GM12878 (cell line): Measurements from ENCODE around the gene THSD4. TPM values are rescaled to one million over a fixed set of nuclear protein-coding genes. Genes with fewer than 3 reads are reported as not detected.

Experiments
- ATAC-seq: fragments of 200-7000 bp; cut with Tn5 transposase; 3 replicates; pipeline ENCODE4 v1.9.1; 2020; ENCODE audit warnings: mild to moderate bottlenecking, moderate library complexity
- BruUV-seq: library from RNA; stranded (reverse); fragments of 400-500 nt; replicated peaks from 2 replicates; lab custom pipeline; 2021; lab: Mats Ljungman, UMichigan
- CTCF ChIA-PET: fragments of 300-600 bp; sonication (Branson Sonifier 250); formaldehyde crosslinking; extraction: SDS; loops from one replicate; lab custom pipeline; 2021; ENCODE audit warnings: inconsistent platforms; lab: Yijun Ruan, JAX
- POLR2A ChIA-PET: fragments of 350-600 bp; formaldehyde crosslinking; extraction: SDS; loops from one replicate; lab custom pipeline; 2021; ENCODE audit warnings: inconsistent platforms; lab: Charles Lee
- RAD21 ChIA-PET: fragments of 300-600 bp; sonication (Branson Sonifier 250); formaldehyde crosslinking; loops from one replicate; lab custom pipeline; 2023; ENCODE audit warnings: antibody characterized with exemption; ENCODE audit not compliant: unreplicated experiment; lab: Charles Lee
- SMC1A ChIA-PET: fragments of 300-600 bp; sonication (Branson Sonifier 250); formaldehyde crosslinking; loops from one replicate; lab custom pipeline; 2023; ENCODE audit not compliant: unreplicated experiment, uncharacterized antibody; lab: Charles Lee
- DNase-seq: peaks from one replicate; pipeline ENCODE4 v3.0.0-alpha.2; 2011; ENCODE audit warnings: low read depth, low spot score
- FAIRE-seq: peaks from 3 replicates; lab custom pipeline; 2011; peaks lifted over from hg19 to GRCh38; lab: Jason Lieb, UNC
- H2AFZ ChIP-seq: 2 replicates; pipeline ENCODE4 v1.6.0; 2011; ENCODE audit warnings: low read depth, low read length, control low read depth; ENCODE audit not compliant: control insufficient read depth
- H3K27ac ChIP-seq: 2 replicates; pipeline ENCODE4 v1.5.1; 2011; ENCODE audit warnings: control low read depth; ENCODE audit not compliant: control insufficient read depth, insufficient read depth
- H3K27me3 ChIP-seq, 2 experiments: replicated peaks in 1 of 2; 2 replicates each; pipeline versions ENCODE4 v1.6.0 to v1.6.1; 2011; ENCODE audit warnings: low read length in 1 of 2; ENCODE audit not compliant: control insufficient read depth in 2 of 2, insufficient read depth in 2 of 2
- H3K36me3 ChIP-seq, 2 experiments: 2 replicates each; pipeline ENCODE4 v1.5.1; 2011; ENCODE audit warnings: low read length in 1 of 2; ENCODE audit not compliant: control insufficient read depth in 2 of 2, insufficient read depth in 2 of 2
- H3K4me1 ChIP-seq: 2 replicates; pipeline ENCODE4 v1.6.1; 2011; ENCODE audit warnings: mild to moderate bottlenecking, low read length, moderate library complexity, mixed read lengths; ENCODE audit not compliant: control insufficient read depth, insufficient read depth
- H3K4me2 ChIP-seq: 2 replicates; pipeline ENCODE4 v1.6.0; 2011; ENCODE audit warnings: control low read depth; ENCODE audit not compliant: control insufficient read depth, insufficient read depth
- H3K4me3 ChIP-seq: fragments of 200-600 bp; sonication (generic); 2 replicates; pipeline ENCODE4 v1.5.1; 2016
- H3K79me2 ChIP-seq: 2 replicates; pipeline ENCODE4 v1.6.0; 2011; ENCODE audit warnings: low read length; ENCODE audit not compliant: control insufficient read depth, insufficient read depth
- H3K9ac ChIP-seq: 2 replicates; pipeline ENCODE4 v1.8.0; 2011; ENCODE audit warnings: low read length, control low read depth, mixed read lengths; ENCODE audit not compliant: control insufficient read depth, insufficient read depth
- H3K9me3 ChIP-seq: replicated peaks from 3 replicates; pipeline ENCODE4 v1.5.1; 2011; ENCODE audit warnings: mild to moderate bottlenecking, low read length; ENCODE audit not compliant: control insufficient read depth, insufficient read depth
- H4K20me1 ChIP-seq: 2 replicates; pipeline ENCODE4 v1.6.0; 2011; ENCODE audit not compliant: control insufficient read depth, insufficient read depth
- SIX5 ChIP-seq: IDR thresholded peaks from 2 replicates; pipeline ENCODE4 v1.6.1; 2011; ENCODE audit warnings: mild to moderate bottlenecking, low read depth, low read length, moderate library complexity; ENCODE audit not compliant: severe bottlenecking
- SMC3 ChIP-seq: IDR thresholded peaks from 2 replicates; pipeline ENCODE4 v1.6.1; 2011; ENCODE audit warnings: low read length, improper control_type of control experiment, borderline replicate concordance
- STAT1 ChIP-seq: fragments of 450-650 bp; conservative IDR thresholded peaks from 2 replicates; pipeline ENCODE4 v1.6.1; 2014; ENCODE audit warnings: antibody characterized with exemption, mild to moderate bottlenecking
- STAT3 ChIP-seq: IDR thresholded peaks from 2 replicates; pipeline ENCODE4 v1.6.1; 2011; ENCODE audit warnings: low read depth, low read length, improper control_type of control experiment
- ZNF24 ChIP-seq: fragments of 450-650 bp; IDR thresholded peaks from 2 replicates; pipeline ENCODE4 v1.6.1; 2017; ENCODE audit warnings: antibody characterized with exemption, mild to moderate bottlenecking
- WGBS: methylation state at CpG from one replicate; pipeline ENCODE4 v1.1.6; 2016; ENCODE audit warnings: low lambda C conversion rate; ENCODE audit not compliant: insufficient replicate concordance, insufficient coverage; ENCODE audit errors: missing lambda C conversion rate; 5-methylcytosine and 5-hydroxymethylcytosine counted together
- in situ Hi-C: fragments of 300-500 bp; cut with MboI; formaldehyde crosslinking; loops from 9 replicates; pipeline ENCODE4 v1.14.3; 2018; ENCODE audit warnings: mixed read lengths
- intact Hi-C: fragments of 100-400 bp; cut with micrococcal nuclease; formaldehyde crosslinking; loops from one replicate; pipeline ENCODE4 v1.14.2; 2022; ENCODE audit not compliant: unreplicated experiment
- polyA plus RNA-seq, 11 experiments: library from polyadenylated mRNA; depleted of rRNA in 4 of 11; unstranded in 6 of 11; stranded (reverse) in 5 of 11; fragments of >200 nt; fragmentation: Nextera tagmentation in 4 of 11; fragmentation: Illumina TruSeq in 1 of 11; extraction: Ambion mirVana in 4 of 11; extraction: Trizol in 1 of 11; gene quantifications; 1 replicate in 1 of 11; 2 replicates in 10 of 11; pipeline versions ENCODE4 v1.2.1 to v1.2.3, GENCODE V29; 2011 to 2016; ENCODE audit warnings: inconsistent platforms in 2 of 11, missing spikeins in 2 of 11, low read depth in 1 of 11
- total RNA-seq, 4 experiments: library from RNA; depleted of rRNA in 3 of 4; stranded (reverse); fragments of >200 nt in 3 of 4; fragmentation: Illumina TruSeq in 1 of 4; extraction: Trizol in 1 of 4; gene quantifications; 2 replicates each; pipeline versions ENCODE4 v1.2.1 to v1.2.3, GENCODE V29; 2013 to 2021
- TF ChIP-seq, protein P1 (sequence below): fragments of 450-650 bp; IDR thresholded peaks from 2 replicates; pipeline ENCODE4 v1.6.1; 2018; ENCODE audit warnings: borderline replicate concordance, mild to moderate bottlenecking; ENCODE audit not compliant: partially characterized antibody
- TF ChIP-seq, protein P2 (sequence below): IDR thresholded peaks from 2 replicates; pipeline ENCODE4 v1.6.1; 2012; ENCODE audit warnings: low read depth, low read length, improper control_type of control experiment

THSD4 gene
- total and polyA plus RNA-seq, 10 of the 15 experiments (the other 5 are each of a cell fraction or from before 2014, with no cell fraction given) = 0.04 to 0.13 (median 0.05) TPM; not detected in 7

DNA sequence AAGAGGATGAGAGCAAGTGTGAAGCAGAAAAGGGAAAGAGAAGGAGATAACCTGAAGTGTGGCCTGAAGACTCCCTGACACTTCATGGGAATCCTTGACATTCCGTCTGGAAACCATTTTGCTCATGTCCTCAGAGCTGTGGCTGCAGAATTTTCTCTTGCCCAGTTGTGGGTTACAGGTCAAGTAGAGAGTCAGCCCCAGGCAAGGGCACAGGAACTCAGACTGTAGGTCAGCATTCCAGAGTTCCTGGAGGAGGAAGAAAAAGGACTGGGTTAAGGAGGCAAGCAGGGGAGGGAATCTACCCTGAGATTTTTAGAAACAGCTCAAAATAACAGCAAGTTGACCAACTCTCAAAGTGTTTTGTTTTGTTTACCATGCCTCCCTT, 4.1 kb upstream of the THSD4 start:
- FAIRE-seq (no peak), DNase-seq (no peak), ATAC-seq (no peak)
- Histone ChIP-seq H3K4me3 (no peak overlapping the region), H3K9ac (no peak overlapping the region), H3K9me3 (no peaks in the 10 kb centered on the region; the same call in 2 of the 3 replicates), H4K20me1 (no peaks in the 10 kb centered on the region), H3K27me3 (no peaks in the 10 kb centered on the region), H3K79me2 (no peaks in the 10 kb centered on the region), H3K27ac (no peak overlapping the region), H2AFZ (no peak overlapping the region), H3K4me2 (no peak overlapping the region), H3K36me3 (no peaks in the 10 kb centered on the region), H3K4me1 (no peaks in the 10 kb centered on the region)
- in situ Hi-C loops = loop anchor here (25.0 kb wide), 1 partner anchor 326 kb away; no protein-coding TSS in a partner anchor
- ChIA-PET CTCF (no interaction called here), RAD21 (no interaction called here), SMC1A (no interaction called here), POLR2A (no interaction called here)
- 0% methylated on average over 1 of the region's 1 CpG for WGBS
- BruUV-seq = no TSS peak
- no peak for TF ChIP-seq STAT1
- TF ChIP-seq STAT3 = no peak
- no peak for TF ChIP-seq SIX5
- TF ChIP-seq, protein P1, sequence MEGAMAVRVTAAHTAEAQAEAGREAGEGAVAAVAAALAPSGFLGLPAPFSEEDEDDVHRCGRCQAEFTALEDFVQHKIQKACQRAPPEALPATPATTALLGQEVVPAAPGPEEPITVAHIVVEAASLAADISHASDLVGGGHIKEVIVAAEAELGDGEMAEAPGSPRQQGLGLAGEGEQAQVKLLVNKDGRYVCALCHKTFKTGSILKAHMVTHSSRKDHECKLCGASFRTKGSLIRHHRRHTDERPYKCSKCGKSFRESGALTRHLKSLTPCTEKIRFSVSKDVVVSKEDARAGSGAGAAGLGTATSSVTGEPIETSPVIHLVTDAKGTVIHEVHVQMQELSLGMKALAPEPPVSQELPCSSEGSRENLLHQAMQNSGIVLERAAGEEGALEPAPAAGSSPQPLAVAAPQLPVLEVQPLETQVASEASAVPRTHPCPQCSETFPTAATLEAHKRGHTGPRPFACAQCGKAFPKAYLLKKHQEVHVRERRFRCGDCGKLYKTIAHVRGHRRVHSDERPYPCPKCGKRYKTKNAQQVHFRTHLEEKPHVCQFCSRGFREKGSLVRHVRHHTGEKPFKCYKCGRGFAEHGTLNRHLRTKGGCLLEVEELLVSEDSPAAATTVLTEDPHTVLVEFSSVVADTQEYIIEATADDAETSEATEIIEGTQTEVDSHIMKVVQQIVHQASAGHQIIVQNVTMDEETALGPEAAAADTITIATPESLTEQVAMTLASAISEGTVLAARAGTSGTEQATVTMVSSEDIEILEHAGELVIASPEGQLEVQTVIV = no peak
- no peak for TF ChIP-seq SMC3
- no peak for TF ChIP-seq ZNF24
- TF ChIP-seq, protein P2, sequence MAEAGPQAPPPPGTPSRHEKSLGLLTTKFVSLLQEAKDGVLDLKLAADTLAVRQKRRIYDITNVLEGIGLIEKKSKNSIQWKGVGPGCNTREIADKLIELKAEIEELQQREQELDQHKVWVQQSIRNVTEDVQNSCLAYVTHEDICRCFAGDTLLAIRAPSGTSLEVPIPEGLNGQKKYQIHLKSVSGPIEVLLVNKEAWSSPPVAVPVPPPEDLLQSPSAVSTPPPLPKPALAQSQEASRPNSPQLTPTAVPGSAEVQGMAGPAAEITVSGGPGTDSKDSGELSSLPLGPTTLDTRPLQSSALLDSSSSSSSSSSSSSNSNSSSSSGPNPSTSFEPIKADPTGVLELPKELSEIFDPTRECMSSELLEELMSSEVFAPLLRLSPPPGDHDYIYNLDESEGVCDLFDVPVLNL = no peak
- intact Hi-C loops = no loop called here
